Measurements from ENCODE around the gene ABLIM1. TPM values are rescaled to one million over a fixed set of nuclear protein-coding genes. Genes with fewer than 3 reads are reported as not detected.

ABLIM1 gene
- total and polyA plus RNA-seq, 8 donors: 52.7 to 195 (median 65.5) TPM

DNA sequence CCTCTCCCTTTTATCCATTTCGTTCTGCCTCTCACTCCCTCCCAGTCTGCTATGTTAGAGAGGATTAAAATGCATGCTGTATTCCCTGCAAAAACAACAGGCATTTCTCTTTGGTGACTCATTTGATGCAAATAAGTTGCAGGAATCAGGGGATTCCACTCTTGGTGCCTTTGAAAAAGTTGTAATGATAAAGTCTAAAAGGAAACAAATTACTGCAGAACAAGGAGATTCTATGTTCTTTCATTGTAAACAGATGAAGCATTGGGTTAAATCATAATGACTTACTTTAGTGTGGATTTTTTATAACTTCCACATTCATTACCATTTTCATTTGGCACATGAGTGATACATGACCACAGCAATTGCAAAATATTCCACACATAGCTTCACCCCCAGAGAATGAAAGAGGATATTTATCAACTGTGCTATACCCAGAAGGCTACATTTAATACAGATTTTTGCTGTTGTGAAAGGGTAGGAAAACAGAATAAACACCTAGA, 33.4 kb upstream of the ABLIM1 start:
- intact Hi-C loops (cut with DNase I): no loop called here
- Histone ChIP-seq H3K27ac (no peak overlapping the region), H3K27me3 (no peaks in the 10 kb centered on the region), H3K4me3 (no peak overlapping the region), H3K4me1 (peaks cover 0 to 8% of the 10 kb centered on the region in 2 donors), H3K36me3 (no peaks in the 10 kb centered on the region), H3K9me3 (no peaks in the 10 kb centered on the region)
- no peak for DNase-seq
- TF ChIP-seq, protein P1, sequence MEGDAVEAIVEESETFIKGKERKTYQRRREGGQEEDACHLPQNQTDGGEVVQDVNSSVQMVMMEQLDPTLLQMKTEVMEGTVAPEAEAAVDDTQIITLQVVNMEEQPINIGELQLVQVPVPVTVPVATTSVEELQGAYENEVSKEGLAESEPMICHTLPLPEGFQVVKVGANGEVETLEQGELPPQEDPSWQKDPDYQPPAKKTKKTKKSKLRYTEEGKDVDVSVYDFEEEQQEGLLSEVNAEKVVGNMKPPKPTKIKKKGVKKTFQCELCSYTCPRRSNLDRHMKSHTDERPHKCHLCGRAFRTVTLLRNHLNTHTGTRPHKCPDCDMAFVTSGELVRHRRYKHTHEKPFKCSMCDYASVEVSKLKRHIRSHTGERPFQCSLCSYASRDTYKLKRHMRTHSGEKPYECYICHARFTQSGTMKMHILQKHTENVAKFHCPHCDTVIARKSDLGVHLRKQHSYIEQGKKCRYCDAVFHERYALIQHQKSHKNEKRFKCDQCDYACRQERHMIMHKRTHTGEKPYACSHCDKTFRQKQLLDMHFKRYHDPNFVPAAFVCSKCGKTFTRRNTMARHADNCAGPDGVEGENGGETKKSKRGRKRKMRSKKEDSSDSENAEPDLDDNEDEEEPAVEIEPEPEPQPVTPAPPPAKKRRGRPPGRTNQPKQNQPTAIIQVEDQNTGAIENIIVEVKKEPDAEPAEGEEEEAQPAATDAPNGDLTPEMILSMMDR (IDR thresholded peaks at IDR 0.05): no peak
- ATAC-seq: no peak

DNA sequence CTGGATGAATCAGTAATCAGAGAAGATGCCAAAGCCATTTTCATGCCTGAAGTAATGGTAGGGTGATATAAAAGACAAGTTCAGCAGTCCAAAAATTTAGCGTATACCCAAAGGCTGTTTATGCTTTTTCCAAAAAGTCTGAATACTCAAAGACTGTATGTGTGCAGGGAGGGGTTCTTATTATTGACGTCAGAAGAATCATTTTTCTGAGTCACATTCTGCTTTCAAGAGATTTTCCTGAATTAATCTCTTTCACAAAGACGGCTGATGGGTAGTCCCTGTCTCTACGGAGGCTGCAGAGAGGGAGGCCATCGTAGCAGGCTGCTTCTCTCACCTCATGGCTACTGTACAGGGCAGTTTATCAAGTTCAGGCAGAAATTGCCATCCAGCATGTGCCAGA, 30.7 kb upstream of the ABLIM1 start:
- TF ChIP-seq, protein P1 (IDR thresholded peaks at IDR 0.05): no peak
- H3K36me3 ChIP-seq: no peaks in the 10 kb centered on the region
- H3K4me1 ChIP-seq: peaks cover 15 to 35% of the 10 kb centered on the region in 2 donors
- ATAC-seq (no peak), DNase-seq (no peak)
- intact Hi-C loops (cut with DNase I): no loop called here
- no peak overlapping the region for H3K27ac ChIP-seq
- no peak overlapping the region for H3K4me3 ChIP-seq
- H3K9me3 ChIP-seq: no peaks in the 10 kb centered on the region
- H3K27me3 ChIP-seq: no peaks in the 10 kb centered on the region

DNA sequence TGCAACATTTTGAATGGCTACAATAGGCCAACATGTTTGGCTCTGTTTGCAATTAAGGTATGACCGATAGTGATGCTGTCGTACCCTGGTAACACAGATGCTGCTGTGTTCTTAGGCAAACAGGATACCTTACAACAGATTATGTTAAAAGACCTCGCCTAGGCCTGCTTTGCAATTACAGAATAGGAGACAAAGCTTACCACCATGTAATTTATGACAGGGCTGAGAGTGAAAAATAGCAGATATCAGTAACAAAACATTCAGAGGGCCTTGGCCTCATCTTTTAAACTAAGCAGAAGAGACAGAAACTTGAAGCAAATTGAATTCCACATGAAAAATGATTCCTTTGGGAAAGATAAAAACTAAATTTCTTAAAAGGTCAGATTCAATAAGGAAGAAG, 29.4 kb upstream of the ABLIM1 start:
- ATAC-seq (no peak), DNase-seq (no peak)
- Histone ChIP-seq H3K27me3 (no peaks in the 10 kb centered on the region), H3K36me3 (no peaks in the 10 kb centered on the region), H3K4me1 (peaks cover 24 to 43% of the 10 kb centered on the region in 2 donors), H3K27ac (no peak overlapping the region), H3K9me3 (no peaks in the 10 kb centered on the region), H3K4me3 (no peak overlapping the region)
- TF ChIP-seq, protein P1 (IDR thresholded peaks at IDR 0.05): no peak
- intact Hi-C loops (cut with DNase I): no loop called here

DNA sequence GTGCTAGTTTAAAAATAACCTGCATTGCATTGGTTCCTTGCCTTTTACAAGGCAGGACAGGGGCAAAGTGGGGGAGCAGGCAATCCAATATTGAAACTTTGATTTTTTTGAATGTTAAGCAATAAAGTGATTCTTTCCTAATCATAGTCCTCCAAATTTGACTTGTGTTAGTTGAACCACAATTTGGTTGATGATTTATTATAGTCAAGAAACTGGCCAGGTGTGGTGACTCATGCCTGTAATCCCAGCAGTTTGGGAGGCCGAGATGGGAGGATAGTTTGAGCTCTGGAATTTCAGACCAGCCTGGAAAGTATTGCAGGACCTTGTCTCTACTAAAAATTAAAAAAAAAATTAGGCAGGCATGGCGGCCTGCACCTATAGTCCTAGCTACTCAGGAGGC, 27.9 kb upstream of the ABLIM1 start:
- Histone ChIP-seq H3K27ac (peak overlapping the region; percentile 68 to 71), H3K27me3 (no peaks in the 10 kb centered on the region), H3K4me3 (no peak overlapping the region), H3K9me3 (no peaks in the 10 kb centered on the region), H3K36me3 (no peaks in the 10 kb centered on the region), H3K4me1 (peaks cover 29 to 38% of the 10 kb centered on the region in 2 donors)
- ATAC-seq (no peak), DNase-seq (no peak)
- TF ChIP-seq, protein P1 (IDR thresholded peaks at IDR 0.05): no peak
- intact Hi-C loops (cut with DNase I): no loop called here

DNA sequence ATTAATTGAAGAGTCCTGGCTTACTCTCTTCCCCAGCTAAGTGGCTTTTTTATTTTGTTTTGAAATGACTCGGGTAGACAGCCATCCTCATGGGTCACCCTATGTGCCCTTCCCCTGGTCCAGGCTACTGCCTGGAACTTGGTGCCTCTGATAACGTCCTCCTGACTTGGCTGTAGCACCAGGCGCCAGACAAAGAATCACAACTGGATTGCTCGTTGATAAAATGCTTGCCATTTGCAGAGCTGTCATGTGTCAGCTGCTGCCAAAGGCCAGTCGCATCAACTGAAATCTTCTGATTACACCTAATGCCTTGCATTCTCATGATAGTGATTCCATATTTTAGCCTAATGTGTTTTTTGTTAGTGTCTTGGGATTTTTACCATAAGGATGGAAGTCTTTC, 27.4 kb upstream of the ABLIM1 start:
- ATAC-seq: no peak
- H3K4me1 ChIP-seq: peaks cover 29 to 38% of the 10 kb centered on the region in 2 donors
- no peaks in the 10 kb centered on the region for H3K9me3 ChIP-seq
- TF ChIP-seq, protein P1 (IDR thresholded peaks at IDR 0.05): no peak
- H3K27me3 ChIP-seq: no peaks in the 10 kb centered on the region
- no peak overlapping the region for H3K4me3 ChIP-seq
- peak in 2 of 4 donors; percentile 53 to 59 for DNase-seq
- peak overlapping the region; percentile 68 to 71 for H3K27ac ChIP-seq
- no peaks in the 10 kb centered on the region for H3K36me3 ChIP-seq
- intact Hi-C loops (cut with DNase I): no loop called here

Data from left lung (tissue), 10 donors.